ENCODE data around the gene GAN.

The GAN gene, protein sequence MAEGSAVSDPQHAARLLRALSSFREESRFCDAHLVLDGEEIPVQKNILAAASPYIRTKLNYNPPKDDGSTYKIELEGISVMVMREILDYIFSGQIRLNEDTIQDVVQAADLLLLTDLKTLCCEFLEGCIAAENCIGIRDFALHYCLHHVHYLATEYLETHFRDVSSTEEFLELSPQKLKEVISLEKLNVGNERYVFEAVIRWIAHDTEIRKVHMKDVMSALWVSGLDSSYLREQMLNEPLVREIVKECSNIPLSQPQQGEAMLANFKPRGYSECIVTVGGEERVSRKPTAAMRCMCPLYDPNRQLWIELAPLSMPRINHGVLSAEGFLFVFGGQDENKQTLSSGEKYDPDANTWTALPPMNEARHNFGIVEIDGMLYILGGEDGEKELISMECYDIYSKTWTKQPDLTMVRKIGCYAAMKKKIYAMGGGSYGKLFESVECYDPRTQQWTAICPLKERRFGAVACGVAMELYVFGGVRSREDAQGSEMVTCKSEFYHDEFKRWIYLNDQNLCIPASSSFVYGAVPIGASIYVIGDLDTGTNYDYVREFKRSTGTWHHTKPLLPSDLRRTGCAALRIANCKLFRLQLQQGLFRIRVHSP

DNA sequence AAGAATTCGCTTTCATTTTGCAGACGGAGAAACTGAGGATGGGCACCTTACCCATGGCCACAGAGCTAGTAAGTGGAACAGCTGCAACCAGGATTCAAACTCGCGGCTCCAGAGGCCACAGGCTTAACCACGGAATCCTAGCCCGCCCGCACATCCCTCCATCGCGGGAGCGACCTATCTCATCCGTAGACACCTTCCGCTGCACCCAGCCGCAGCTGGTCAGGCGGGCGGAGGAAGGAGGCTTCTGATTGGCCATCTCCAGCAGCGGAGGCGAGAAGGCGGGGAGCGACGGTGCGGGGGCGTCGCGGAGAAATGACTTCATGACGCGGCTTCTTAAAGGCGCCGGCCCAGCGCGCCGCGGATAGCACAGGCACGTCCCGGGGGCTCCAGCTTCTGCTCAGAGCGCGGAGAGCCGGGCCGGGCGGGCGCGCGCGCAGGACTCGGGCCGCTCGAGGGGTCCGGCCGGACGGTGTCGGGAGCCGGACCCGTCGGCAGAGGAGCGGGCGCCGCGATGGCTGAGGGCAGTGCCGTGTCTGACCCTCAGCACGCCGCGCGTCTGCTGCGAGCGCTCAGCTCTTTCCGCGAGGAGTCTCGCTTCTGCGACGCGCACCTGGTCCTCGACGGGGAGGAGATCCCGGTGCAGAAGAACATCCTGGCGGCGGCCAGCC, at the start of gene GAN:
Gene GAN (plus strand): TSS at position 360 of the 668 bp plus-strand sequence. CDS start 152 bp downstream, at position 512.
- DNase-seq: peak; percentile 96

DNA sequence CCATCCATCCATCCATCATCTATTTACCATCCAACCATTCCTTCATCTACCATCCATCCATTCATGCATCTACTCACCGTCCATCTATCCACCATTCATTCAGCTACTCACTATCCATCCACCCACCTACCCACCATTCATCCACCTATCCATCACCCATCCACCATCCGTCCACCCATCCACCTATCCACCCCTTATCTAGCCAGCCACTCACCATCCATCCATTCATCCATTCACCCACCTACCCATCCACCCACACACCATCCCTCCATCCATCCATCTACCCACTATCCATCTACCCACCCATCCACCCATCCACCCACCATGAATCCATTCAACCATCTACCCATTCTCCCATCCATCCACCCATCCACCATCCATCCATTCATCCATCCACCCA, 49.7 kb upstream of the GAN start:
- DNase-seq: no peak

DNA sequence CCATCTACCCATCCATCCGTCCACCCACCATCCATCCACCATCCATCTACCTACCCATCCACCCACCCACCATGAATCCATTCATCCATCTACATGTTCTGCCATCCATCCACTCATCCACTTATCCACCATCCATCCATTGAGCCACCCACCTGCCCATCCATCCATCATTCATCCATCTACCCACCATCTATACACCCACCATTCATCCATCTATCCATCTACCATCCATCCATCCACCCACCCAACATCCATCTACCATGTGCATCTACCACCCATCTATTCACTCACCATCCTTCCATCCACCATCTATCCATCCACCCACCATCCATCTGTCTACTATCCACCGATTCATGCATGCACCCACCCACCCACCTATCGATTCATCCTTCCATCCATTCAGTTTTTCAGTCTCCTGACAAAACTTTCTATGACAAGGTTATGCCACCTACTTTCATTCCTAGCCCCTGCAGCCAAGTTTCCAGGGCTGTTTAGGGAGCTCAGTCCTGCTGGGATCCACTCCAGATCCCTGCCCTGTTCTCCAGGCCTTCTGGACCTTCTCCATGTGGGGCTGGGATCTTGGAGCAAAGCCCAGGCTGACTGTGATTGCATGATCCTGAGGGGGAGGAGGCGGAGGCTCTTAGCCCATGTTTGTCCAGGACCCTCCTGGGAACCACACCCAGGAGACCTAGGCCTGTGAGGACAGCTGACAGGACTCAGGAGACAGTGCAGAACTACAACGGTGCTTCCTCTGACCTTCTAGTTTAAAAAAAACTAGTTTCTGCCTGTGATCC, 48.9 kb upstream of the GAN start:
- no peak for DNase-seq

DNA sequence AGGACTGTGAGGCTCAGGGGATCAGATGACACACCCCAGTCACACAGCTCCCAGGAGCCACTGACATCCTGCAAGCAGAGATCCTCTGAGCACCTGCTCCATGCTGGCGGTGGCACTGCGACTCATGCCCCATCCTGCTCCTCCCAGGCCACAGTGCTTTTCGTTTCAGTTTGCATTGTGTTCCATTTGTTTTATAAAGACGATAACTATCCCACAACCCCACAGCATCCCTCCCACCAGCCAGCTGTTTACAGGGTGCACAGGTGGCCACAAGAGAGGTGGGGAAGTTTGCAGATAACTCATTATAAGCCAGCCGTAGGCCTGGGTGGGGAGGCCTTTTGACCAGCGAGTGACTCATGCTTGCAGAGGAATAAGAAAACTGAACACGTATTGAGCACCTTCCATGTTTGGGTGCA, 48.1 kb upstream of the GAN start:
- DNase-seq: no peak

DNA sequence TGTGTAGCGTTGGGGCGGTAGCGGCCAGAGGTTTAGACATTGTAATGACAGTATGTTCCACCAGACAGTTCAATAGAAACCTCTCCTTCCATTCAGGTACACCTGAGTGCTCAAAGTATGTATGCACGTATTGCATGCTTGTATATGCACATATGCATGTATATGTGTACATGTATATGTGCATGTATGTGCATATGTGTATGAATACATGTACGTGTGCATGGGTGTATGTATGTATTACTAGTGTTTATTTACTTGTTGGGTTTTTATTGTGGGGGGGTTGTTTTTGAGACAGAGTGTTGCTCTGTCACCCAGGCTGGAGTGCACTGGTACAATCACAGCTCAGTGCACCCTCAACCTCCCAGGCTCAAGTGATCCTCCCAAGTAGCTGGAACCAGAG, 46.3 kb upstream of the GAN start:
- DNase-seq: no peak

DNA sequence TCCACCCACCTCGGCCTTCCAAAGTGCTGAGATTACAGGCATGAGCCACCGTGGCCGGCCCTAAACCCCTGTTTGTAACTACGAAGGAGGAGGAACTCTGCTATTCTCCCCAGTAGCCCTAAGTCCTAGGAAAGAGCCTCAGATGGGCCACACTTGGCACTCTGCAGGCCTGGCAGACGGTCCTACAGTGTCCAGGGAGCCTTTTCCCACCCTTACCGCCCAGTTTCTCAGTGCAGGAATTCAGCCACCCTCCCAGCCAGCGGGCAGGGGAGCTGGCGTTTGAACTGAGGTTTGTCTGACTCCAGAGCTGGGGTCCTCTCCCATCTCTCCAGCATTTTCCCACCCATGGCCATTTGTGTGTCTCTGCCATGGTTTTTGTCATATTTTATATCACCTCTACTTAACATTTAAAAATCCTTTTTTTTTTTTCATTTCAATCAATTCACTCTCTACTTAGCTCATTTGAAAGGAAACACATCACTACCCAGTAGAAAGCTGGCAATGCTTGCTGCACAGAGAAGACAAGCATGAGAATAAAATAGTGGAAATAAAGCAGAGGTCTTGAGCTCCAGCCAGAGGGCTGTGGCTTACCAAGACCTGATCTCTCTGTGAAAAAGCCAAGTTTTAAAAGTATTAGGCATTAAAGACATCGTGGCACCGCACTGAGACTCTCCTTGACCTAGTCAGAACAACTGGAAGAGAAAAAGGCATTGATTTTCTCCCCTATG, 41.4 kb upstream of the GAN start:
- no peak for DNase-seq

DNA sequence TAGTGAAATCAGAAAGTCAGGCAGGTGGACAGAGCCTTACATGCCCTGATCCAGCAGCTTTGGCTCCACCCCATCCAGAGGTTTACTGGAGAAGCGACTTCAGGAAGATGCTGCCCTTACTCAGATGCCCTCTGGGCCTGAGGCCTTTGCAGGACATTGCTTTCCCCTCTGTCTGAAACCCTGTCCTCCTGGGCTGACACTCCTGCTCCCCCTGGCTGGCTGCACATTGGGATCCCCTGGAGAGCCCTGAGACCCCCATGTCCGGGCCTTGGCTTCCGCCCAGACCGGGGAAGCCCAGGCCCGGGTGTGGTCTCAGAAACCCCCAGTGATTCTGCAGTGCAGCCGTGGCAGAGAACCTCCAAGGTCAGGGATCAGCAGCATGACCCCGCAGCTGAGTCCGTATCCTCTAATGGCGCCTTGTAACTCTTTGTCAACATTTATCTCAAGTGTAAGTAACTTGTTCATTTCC, 39.7 kb upstream of the GAN start:
- no peak for DNase-seq

DNA sequence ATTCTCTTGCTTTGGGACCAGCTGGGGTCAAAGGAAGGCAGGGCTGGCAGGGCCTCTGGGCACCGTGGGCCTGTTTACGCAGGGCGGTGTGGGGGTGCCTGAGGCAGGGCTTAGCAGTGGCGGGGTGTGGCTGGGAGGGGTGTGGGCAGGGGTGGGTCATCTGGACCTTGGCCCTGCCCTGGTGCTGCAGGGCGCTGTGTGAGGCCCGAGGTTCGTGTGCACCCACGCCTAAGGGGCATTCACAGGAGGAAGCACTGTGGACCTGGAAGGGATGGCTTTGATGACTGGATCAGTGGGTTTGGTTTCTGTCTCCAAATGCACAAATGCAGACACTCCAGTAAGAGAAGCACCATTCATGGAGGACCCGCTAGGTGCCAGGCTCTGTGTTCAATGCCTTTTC, 39.0 kb upstream of the GAN start:
- no peak for DNase-seq

DNA sequence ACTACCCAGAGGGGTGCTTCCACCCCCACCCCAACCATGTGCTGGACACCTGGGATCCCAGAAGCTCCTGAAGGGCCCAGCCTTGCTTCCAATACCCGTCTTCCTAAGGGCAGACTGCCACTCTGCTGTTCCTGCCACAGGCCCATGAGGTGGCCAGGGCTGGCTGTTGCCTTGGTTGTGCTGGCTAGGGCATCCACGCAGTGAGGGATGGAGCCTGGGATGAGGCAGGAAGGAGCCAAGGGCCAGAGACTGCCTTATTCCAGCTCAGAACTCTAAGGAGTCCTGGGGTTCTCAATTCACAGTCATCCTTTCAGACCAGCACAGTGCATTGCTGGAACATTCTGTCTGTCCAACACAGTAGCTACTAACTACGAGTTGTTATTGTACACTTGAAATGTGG, 38.4 kb upstream of the GAN start:
- no peak for DNase-seq

DNA sequence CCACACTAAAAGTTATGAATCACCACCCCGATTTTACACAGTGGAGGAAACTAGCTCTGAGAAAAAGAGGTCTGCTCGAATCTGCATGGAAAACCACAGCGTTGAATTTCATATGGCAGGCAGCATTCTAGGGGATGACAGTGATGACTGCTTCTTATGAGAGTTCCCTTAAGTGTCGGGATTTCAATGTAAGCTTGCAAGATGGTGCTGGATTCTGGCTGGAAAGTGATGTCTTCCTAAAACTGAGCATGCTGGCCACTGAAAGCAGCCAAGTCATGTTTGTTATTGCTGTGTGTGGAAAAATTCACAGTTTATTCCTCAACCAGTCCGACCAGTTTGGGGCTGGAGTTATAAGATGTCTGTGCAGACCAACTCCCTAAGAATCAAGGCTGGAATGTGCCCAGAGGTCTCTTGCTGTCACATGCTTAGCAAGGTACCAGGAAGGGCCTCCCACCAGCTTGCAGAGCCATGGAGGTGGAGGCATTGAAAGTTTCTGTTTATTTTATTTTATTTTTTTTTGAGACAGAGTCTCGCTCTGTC, 37.2 kb upstream of the GAN start:
- DNase-seq: no peak

DNA sequence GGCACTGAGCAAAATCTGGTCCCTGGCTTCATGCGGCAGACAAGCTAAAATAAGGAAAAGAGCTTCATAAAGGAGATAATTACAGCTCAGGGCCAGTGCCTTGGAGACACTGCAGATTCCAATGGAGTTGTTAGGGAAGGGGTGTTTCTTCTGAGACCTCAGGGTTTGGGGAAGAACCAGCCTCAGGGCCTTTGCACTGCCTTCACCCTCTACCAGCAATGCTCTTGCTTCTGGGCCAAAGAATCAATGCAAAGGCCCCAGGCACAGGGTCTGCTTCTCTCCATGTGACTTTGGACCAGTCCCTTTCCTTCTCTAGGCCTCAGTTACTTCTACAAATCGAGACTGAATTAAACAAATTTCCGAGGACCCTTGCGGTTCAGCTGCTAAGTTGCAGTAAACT, 36.2 kb upstream of the GAN start:
- no peak for DNase-seq

DNA sequence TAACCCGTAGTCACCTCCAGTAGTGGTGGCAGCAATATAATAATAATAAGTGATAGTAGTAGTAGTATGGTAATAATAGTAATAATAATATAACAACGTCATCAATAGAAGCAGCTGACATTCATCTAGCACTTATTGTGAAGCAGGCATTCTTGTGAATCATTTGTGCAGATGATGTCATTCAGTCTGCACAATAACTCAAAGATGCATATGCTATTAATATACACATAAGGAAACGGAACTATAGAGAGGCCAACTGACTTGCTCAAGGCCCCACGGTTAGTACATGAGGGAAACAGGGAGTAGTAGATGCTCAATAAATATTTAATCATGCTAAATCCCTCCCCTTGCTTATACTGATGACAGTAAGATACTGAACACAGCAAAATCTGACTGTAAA, 35.4 kb upstream of the GAN start:
- DNase-seq: no peak

DNA sequence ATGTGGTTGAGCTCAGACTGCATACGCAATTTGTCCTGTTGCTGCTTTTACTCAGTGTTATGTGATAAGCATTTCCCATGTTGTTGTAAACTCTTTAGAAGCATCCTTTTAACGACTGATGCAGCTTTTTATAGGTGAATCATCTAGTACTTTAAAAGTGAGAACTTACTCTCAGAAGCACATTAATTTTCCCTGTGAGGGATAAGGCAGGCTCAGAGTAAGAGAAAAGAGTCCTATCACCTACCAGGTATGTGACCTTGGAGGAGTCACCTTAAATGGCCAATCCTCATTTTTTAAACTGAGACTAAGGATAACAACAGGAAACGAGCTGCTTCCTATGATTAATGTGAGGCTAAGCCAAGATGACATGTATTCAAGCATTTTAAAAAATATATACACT, 34.4 kb upstream of the GAN start:
- no peak for DNase-seq

DNA sequence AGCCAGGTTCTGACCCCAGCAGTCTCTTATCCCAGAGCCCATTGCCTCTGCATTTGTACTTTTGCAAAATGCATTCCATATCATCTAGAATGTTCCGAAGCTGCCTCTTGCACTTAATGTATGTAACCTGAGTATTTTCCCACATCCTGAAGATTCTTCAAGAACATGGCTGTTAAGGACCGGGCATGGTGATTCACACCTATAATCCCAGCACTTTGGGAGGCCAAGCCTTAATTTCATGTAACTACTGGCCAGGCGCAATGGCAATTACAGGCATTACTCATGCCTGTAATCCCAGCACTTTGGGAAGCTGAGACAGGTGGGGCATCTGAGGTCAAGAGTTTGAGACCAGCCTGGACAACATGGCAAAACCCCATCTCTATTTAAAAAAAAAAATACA, 31.7 kb upstream of the GAN start:
- DNase-seq: no peak

DNA sequence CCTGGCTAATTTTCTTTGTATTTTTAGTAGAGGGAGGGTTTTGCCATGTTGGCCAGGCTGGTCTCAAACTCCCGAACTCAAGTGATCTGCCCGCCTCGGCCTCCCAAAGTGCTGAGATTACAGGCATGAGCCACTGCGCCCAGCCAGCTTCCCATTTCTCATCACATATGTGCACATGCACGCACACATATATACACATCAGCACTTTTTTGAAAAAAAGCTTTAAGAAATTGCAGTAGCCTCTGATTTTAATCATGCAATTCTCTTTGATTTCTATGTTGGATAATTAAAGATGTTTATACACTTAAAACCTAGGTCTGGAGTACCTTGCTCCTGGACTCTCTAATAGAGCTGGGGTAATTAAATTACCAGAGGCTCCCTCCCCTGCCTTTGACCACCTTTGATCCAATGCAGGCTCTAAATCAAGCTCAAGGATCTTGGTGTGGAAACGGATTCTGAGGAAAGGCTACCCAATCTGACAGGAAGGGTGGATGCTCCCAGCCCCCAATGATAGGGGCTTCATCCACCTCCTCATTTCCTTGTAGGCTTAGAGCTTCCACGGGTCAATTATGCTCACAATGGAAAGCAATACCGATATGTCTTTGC, 29.7 kb upstream of the GAN start:
- no peak for DNase-seq

DNA sequence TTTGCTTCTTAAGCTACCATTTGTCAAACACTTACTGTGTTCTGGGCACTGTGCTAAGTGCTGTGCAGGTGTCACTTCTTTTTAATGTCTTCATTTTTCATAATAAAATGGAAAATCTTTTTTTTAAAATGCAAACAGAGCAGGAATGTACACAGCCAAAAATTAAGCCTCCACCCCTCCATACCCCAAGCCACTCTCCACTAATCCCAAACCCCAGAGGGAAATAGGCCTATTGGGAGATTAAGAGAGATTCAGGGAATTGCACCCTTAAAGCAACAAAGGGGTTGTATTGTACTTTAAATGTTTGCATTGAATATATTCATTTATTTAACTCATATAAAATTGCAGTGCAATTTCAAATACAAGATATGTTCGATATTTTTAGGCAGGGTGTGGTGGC, 28.6 kb upstream of the GAN start:
- DNase-seq: no peak

DNA sequence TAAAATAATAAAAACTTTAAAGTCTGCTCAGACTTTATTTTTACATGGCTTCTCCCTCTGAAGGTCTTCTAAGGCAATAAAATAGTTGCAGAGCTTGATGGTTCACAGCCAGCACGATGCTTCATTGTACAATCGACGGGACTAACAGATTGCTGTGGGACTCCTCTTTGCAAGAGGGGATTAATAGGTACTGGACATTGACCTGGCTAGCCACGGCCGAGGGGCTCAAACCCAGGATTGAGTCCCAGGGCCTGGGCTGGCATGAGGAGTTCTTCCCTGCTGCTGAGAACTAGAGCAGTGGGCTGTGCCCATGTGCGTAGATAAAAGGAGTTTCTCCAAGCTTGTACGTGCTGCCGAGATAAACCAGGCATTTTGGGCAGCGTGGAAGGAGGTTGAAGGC, 23.6 kb upstream of the GAN start:
- no peak for DNase-seq

DNA sequence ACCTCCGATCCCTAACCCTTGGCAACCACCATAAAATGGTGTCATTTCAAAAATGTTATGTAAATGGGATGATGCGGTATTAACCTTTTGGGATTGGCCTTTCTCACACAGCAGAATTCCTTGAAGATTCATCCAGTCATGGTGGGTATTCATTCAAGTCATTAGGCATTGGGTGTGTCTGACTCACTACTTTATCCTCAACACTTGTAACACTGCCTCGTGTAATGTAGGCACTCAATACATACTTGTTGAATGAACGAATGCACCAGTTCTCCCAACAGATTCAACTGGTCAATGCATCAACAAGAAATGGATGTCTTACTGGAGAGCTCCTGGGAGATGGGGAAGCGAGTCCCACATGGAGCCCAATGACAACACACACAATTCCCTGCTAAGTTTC, 21.8 kb upstream of the GAN start:
- DNase-seq: no peak

DNA sequence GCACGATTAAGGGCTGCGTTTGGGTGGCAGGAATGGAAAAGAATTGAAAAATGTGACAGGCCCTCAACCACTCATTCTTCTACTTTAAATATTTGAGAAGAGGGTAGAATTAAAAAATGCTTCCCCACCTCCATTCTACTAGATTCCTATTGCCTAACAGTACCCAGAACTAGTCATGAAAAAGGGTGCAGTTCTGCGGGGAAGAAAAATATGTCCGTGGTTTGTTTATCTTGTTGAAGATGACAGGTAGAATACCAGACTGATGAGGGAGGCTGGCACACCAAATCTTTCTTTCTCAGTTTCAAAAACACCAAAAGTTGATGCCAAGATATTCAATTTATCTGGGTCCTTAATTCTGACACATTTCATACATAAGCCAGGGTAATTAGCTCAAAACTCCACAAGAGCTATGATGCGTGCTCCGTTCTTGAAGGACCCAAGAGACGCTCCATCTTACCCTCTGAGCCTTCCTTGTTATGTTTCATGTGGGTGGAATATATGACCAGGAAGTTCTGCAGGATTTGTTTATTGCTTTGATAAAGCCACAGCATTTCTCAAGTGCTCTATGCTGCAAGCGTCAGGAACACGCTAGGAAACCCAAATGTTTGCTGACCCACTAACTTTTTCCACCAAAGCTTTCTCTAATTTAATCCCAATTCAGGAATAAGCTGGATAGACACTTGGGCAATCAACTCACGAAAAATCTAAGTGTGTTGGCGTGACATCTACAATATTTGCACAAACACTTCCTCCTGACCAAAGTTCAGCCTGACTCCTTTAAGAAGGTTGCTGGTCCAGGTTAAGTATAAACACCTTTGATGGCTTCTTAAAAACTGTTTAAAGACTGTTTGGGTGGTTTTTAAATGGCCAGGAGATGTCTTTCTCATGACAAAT, 20.6 kb upstream of the GAN start:
- no peak for DNase-seq

DNA sequence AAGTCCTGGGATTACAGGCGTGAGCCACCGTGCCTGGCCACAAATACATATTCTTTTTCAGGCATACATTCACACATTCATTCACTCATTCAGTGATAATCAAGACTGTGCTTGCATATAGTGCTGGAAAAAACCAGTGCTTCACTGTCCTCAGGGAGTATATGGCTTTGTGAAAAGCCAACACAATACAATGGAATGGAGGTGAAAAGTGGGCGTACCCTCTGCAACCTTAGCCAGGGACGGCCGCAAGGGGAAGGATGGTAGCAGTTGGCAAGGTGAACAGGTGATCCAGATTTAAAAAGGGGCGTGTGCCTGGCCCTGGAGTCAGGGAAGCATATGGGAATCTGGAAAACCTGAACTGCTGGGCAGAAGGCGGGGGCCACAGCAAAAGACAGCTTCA, 18.1 kb upstream of the GAN start:
- DNase-seq: no peak

DNA sequence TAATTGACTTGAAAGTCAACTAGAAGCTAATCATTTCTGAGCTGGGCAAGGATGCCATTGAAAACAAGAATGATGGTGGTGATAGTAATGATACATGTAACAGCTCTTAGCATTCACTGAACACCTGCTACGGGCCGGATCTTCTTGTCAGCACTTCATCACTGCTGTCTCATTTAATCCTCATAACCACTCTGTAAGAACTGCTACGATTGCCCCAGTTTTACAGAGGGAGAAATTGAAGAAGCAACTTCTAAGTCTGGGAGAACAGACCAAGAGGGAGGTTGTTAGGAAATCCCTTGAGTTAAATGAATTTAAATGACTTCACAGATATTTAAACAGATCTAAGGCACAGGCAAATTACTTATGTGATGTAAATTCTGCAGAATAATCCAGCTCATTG, 7.0 kb upstream of the GAN start:
- no peak for DNase-seq

All from kidney glomerular epithelial cell (primary cell).